Measurements from ENCODE around the gene SMPD2.

The SMPD2 gene

GRCh38 chr6:109467696-109468095, 27.2 kb downstream of the SMPD2 start:
- no peak for ATAC-seq
- Mint-ChIP-seq H3K4me1 (peaks cover 80% of the 10 kb centered on the region), H3K27ac (no peak overlapping the region)

GRCh38 chr6:109469591-109470189, 29.2 kb downstream of the SMPD2 start:
- peak overlapping the region in 1 of 2 donors; percentile 74 for H3K27ac Mint-ChIP-seq

More at GRCh38 chr6:109467696-109468095, 27.2 kb downstream of the SMPD2 start:
- Mint-ChIP-seq H3K9me3 (no peaks in the 10 kb centered on the region), H3K27me3 (no peaks in the 10 kb centered on the region), H3K4me3 (no peak overlapping the region)
- DNase-seq: no peak

GRCh38 chr6:109471105-109471810, 30.7 kb downstream of the SMPD2 start:
- DNase-seq: no peak
- H3K9me3 Mint-ChIP-seq: no peaks in the 10 kb centered on the region
- H3K4me1 Mint-ChIP-seq: peaks cover 79% of the 10 kb centered on the region
- H3K27ac Mint-ChIP-seq: peak overlapping the region; percentile 9 to 31
- no peak overlapping the region for H3K4me3 Mint-ChIP-seq
- peak; percentile 63 for ATAC-seq
- no peaks in the 10 kb centered on the region for H3K27me3 Mint-ChIP-seq

More at GRCh38 chr6:109469591-109470189, 29.2 kb downstream of the SMPD2 start:
- no peaks in the 10 kb centered on the region for H3K9me3 Mint-ChIP-seq
- H3K4me1 Mint-ChIP-seq: peaks cover 77% of the 10 kb centered on the region
- DNase-seq (no peak), ATAC-seq (no peak)
- no peak overlapping the region for H3K4me3 Mint-ChIP-seq
- no peaks in the 10 kb centered on the region for H3K27me3 Mint-ChIP-seq

GRCh38 chr6:109472132-109472995, 31.8 kb downstream of the SMPD2 start:
- H3K4me1 Mint-ChIP-seq: peaks cover 83% of the 10 kb centered on the region
- H3K9me3 Mint-ChIP-seq: no peaks in the 10 kb centered on the region
- H3K27ac Mint-ChIP-seq: peak overlapping the region; percentile 72 to 78
- H3K27me3 Mint-ChIP-seq: no peaks in the 10 kb centered on the region
- DNase-seq (no peak), ATAC-seq (peak; percentile 50)
- peak overlapping the region; percentile 18 to 42 for H3K4me3 Mint-ChIP-seq

GRCh38 chr6:109473120-109473519, 32.6 kb downstream of the SMPD2 start:
- H3K4me3 Mint-ChIP-seq: peak overlapping the region in 1 of 2 donors; percentile 59
- peaks cover 83% of the 10 kb centered on the region for H3K4me1 Mint-ChIP-seq
- no peaks in the 10 kb centered on the region for H3K27me3 Mint-ChIP-seq
- DNase-seq: no peak
- no peaks in the 10 kb centered on the region for H3K9me3 Mint-ChIP-seq
- ATAC-seq: no peak
- peak overlapping the region; percentile 39 to 78 for H3K27ac Mint-ChIP-seq

GRCh38 chr6:109474995-109475394, 34.5 kb downstream of the SMPD2 start:
- H3K9me3 Mint-ChIP-seq: no peaks in the 10 kb centered on the region
- H3K27me3 Mint-ChIP-seq: no peaks in the 10 kb centered on the region
- no peak overlapping the region for H3K27ac Mint-ChIP-seq
- H3K4me1 Mint-ChIP-seq: peaks cover 84% of the 10 kb centered on the region
- no peak overlapping the region for H3K4me3 Mint-ChIP-seq
- ATAC-seq (no peak), DNase-seq (no peak)

GRCh38 chr6:109475625-109476024, 35.1 kb downstream of the SMPD2 start:
- no peaks in the 10 kb centered on the region for H3K9me3 Mint-ChIP-seq
- H3K4me3 Mint-ChIP-seq: no peak overlapping the region
- H3K27me3 Mint-ChIP-seq: no peaks in the 10 kb centered on the region
- DNase-seq: no peak
- peak overlapping the region in 1 of 2 donors; percentile 36 for H3K27ac Mint-ChIP-seq
- peaks cover 83% of the 10 kb centered on the region for H3K4me1 Mint-ChIP-seq
- no peak for ATAC-seq

GRCh38 chr6:109477184-109477583, 36.7 kb downstream of the SMPD2 start:
- H3K27me3 Mint-ChIP-seq: no peaks in the 10 kb centered on the region
- H3K4me1 Mint-ChIP-seq: peaks cover 80% of the 10 kb centered on the region
- H3K4me3 Mint-ChIP-seq: peak overlapping the region; percentile 87 to 89

GRCh38 chr6:109477725-109478124, 37.2 kb downstream of the SMPD2 start:
- H3K27ac Mint-ChIP-seq: peak overlapping the region; percentile 72 to 95
- peak overlapping the region; percentile 87 to 89 for H3K4me3 Mint-ChIP-seq
- no peak for DNase-seq
- ATAC-seq: peak; percentile 73
- no peaks in the 10 kb centered on the region for H3K9me3 Mint-ChIP-seq
- peaks cover 74% of the 10 kb centered on the region for H3K4me1 Mint-ChIP-seq
- no peaks in the 10 kb centered on the region for H3K27me3 Mint-ChIP-seq

More at GRCh38 chr6:109477184-109477583, 36.7 kb downstream of the SMPD2 start:
- no peak for DNase-seq
- ATAC-seq: no peak
- no peaks in the 10 kb centered on the region for H3K9me3 Mint-ChIP-seq
- peak overlapping the region in 1 of 2 donors; percentile 95 for H3K27ac Mint-ChIP-seq

GRCh38 chr6:109478222-109478805, 37.8 kb downstream of the SMPD2 start:
- H3K9me3 Mint-ChIP-seq: no peaks in the 10 kb centered on the region
- H3K27ac Mint-ChIP-seq: peak overlapping the region; percentile 90 to 98
- ATAC-seq (no peak), DNase-seq (no peak)
- H3K4me3 Mint-ChIP-seq: peak overlapping the region; percentile 87 to 89
- no peaks in the 10 kb centered on the region for H3K27me3 Mint-ChIP-seq
- H3K4me1 Mint-ChIP-seq: peaks cover 68% of the 10 kb centered on the region

- H3K27me3 Mint-ChIP-seq: no peaks in the 10 kb centered on the region
- ATAC-seq: no peak
- no peaks in the 10 kb centered on the region for H3K9me3 Mint-ChIP-seq
- peak overlapping the region; percentile 87 to 89 for H3K4me3 Mint-ChIP-seq
- H3K27ac Mint-ChIP-seq: peak overlapping the region; percentile 90 to 98
- peaks cover 70% of the 10 kb centered on the region for H3K4me1 Mint-ChIP-seq
- DNase-seq: no peak
These were observed 38.5 kb downstream of the SMPD2 start for GRCh38 chr6:109478841-109479624.

- DNase-seq (no peak), ATAC-seq (no peak)
- peaks cover 63% of the 10 kb centered on the region for H3K4me1 Mint-ChIP-seq
These were observed 40.5 kb downstream of the SMPD2 start for GRCh38 chr6:109480993-109481480.

GRCh38 chr6:109482905-109483734, 42.6 kb downstream of the SMPD2 start, which contains the start of gene ZBTB24:
TSS of gene ZBTB24 (minus strand) at chr6:109483219. CDS start at chr6:109482026, 1,193 bp downstream.
- H3K9me3 Mint-ChIP-seq: no peaks in the 10 kb centered on the region
- H3K27me3 Mint-ChIP-seq: no peaks in the 10 kb centered on the region
- peak; percentile 88 for ATAC-seq
- H3K4me1 Mint-ChIP-seq: peaks cover 42% of the 10 kb centered on the region
- peak within 1 kb of the TSS; percentile 64 to 92 for H3K27ac Mint-ChIP-seq
- DNase-seq: peak; percentile 87 to 92
- H3K4me3 Mint-ChIP-seq: peak within 1 kb of the TSS; percentile 64 to 89

More at GRCh38 chr6:109480993-109481480, 40.5 kb downstream of the SMPD2 start:
- Mint-ChIP-seq H3K27ac (peak overlapping the region in 1 of 2 donors; percentile 1), H3K27me3 (no peaks in the 10 kb centered on the region), H3K9me3 (no peaks in the 10 kb centered on the region), H3K4me3 (peak overlapping the region; percentile 64 to 89)

- peaks cover 36% of the 10 kb centered on the region for H3K4me1 Mint-ChIP-seq
These were observed 43.2 kb downstream of the SMPD2 start for GRCh38 chr6:109483735-109484057.

More at GRCh38 chr6:109483735-109484057, 43.2 kb downstream of the SMPD2 start:
- no peaks in the 10 kb centered on the region for H3K9me3 Mint-ChIP-seq
- DNase-seq (no peak), ATAC-seq (peak; percentile 18)
- peak overlapping the region; percentile 62 to 78 for H3K4me3 Mint-ChIP-seq
- no peaks in the 10 kb centered on the region for H3K27me3 Mint-ChIP-seq
- no peak overlapping the region for H3K27ac Mint-ChIP-seq
